ENCODE results near the gene MAPK6.
"Not testable (repeated sequence)": the region's sequence is repeated elsewhere in the genome, so short reads cannot be mapped to it uniquely, and the experiment has no call there.

Gene MAPK6

GRCh38 chr15:52042051-52042851, 23.2 kb downstream of the MAPK6 start:
- no peak for DNase-seq (ENCODE audit: low read depth, low spot score)

DNA sequence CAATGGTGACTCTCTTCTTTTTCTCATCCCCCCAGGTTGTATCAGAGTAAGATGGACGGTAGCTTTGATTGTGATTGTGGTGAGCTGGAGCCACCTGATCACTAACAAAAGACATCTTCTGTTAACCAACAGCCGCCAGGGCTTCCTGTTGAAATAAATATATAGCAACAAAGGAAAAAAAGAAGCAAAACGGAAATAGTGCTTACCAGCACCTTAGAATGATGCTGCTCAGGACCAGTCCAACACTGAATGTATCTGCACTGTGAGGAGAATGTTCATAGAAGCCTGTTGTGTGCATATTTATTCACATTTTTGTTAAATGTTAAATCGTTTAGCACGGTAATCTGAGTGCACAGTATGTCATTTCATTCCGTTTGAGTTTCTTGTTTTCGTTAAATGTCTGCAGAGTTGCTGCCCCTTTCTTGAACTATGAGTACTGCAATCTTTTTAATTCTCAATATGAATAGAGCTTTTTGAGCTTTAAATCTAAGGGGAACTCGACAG, 26.8 kb downstream of the MAPK6 start:
- not testable (repeated sequence) for DNase-seq (ENCODE audit: low read depth, low spot score)

DNA sequence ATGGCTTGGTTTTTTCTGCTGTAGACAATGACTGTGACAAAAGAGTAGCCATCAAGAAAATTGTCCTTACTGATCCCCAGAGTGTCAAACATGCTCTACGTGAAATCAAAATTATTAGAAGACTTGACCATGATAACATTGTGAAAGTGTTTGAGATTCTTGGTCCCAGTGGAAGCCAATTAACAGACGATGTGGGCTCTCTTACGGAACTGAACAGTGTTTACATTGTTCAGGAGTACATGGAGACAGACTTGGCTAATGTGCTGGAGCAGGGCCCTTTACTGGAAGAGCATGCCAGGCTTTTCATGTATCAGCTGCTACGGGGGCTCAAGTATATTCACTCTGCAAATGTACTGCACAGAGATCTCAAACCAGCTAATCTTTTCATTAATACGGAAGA, 27.5 kb downstream of the MAPK6 start:
- DNase-seq (ENCODE audit: low read depth, low spot score): not testable (repeated sequence)

DNA sequence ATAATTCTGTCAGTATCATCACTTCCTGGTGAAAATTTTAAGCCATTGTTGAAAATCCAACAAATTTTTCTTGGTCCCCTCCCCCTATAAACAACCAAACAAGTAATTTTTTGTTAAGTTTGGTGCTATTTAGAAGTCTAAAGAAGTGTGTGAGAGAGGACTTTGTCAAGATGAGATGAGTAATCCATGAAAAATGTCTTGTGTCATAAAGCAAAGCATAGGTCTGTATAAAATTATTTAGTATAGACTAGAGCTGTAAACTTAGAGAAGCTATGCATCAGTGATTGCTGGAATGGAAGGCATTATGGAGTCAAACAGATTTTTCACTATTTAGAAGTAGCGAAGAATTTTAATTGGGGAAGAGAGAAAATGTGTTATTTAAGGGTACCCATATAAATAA, 31.4 kb downstream of the MAPK6 start:
- no peak for DNase-seq (ENCODE audit: low read depth, low spot score)

DNA sequence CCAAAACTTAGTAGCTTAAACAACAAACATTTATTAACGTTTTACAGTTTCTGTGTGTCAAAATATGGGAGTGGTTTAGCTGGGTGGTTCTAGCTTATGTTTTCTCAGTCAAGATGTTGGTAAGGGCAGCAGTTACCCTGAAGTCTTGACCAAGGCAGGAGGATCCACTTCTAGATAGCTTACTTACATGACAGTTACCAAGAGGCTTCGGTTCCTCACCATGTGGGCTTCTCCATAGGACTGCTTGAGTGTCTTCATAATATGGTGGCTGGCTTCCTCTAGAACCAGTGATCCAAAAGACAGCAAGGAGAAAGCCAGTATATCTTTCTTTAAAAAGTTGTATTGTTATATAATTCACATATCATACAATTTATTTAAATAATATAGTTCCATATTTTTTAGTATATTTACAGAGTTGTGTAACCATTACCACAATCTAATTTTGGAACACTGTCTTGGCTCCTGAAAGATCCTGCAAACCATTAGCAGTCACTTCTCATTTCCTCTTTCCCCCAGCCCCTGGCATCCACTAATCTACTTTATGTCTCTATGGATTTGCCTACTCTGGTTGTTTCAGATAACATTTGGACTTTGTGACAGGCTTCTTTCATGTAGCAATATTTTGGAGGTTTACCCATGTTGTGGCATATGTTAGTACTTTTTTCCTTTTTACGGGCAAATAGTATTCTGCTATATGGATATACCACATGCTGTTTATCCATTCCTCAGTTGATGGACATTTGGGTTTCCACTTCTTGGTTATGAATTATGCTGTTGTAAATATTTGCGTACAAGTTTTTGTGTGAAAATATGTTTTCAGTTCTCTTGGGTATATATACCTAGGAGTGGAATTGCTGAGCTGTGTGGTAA, 33.3 kb downstream of the MAPK6 start:
- no peak for DNase-seq (ENCODE audit: low read depth, low spot score)

DNA sequence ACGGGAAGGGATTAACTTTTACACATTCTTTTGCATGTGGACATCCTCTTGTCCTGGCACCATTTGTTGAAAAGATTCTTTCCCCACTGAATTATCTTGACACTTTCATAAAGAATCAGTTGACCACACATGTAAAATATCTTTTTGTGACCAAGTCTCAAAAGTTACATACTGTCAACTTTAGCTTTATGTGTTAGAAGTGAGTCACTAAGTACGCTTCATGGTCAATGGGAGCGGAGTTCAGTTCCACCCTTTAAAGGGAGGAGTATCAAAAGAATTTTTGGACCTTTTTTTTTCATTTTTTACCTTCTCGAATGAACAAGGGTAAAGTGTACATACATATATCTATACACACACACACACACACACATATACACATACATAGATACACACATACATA, 35.4 kb downstream of the MAPK6 start:
- DNase-seq (ENCODE audit: low read depth, low spot score): no peak

DNA sequence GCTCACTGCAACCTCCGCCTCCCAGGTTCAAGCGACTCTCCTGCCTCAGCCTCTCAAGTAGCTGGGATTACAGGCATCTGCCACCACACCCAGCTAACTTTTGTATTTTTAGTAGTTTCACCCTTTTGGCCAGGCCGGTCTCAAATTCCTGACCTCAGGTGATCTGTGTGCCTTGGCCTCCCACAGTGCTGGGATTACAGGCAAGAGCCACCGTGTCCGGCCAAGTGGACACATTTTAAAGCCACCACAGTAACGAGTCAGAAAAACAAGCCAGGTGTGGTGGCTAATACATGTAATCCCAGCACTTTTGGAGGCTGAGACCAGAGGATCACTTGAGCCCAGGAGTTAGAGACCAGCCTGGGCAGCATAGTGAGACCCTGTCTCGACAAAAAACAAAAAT, 35.8 kb downstream of the MAPK6 start:
- DNase-seq (ENCODE audit: low read depth, low spot score): not testable (repeated sequence)

DNA sequence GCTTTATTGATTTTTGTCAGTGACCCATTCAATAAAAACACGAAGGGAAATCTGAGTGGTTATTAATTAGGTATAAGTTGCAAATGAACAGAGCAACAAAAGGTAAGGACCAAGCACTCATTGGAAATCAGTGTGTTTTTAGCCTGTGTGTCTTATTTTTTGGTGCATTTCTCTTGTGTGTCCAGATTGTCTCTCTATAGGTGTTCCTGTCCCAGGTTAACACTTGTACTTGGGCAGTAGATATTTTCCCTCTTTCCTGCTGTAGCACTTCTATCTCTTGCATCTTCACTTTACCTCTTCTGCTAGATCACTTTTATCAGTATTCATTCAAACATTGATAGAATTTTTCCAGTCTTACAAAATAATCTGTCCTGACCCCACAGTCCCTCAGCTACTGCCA, 37.0 kb downstream of the MAPK6 start:
- no peak for DNase-seq (ENCODE audit: low read depth, low spot score)

GRCh38 chr15:52056496-52056895, 37.5 kb downstream of the MAPK6 start:
- no peak for DNase-seq (ENCODE audit: low read depth, low spot score)

GRCh38 chr15:52057996-52058395, 39.0 kb downstream of the MAPK6 start:
- no peak for DNase-seq (ENCODE audit: low read depth, low spot score)

DNA sequence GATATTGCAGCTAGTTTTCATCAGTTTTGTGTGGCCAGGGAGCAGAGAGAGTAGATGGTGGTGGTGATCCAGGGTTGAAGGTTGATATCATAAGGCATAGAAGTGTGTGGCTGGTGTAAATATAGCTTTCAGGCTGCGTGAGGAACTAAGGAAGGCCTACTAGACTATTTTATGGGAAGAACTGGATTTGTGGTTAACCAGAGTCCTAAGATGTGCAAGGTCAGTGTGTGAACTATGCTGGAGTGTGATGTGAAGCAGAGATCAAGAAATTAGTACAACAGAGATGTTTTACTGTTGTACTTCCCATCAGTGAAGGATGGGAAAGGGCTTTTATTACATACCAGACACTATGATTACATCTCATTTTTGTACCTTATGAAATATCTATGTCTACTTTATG, 41.5 kb downstream of the MAPK6 start:
- no peak for DNase-seq (ENCODE audit: low read depth, low spot score)

- DNase-seq (ENCODE audit: low read depth, low spot score): no peak
Measured at GRCh38 chr15:52066842-52067544, 48.0 kb downstream of the MAPK6 start.

- no peak for DNase-seq (ENCODE audit: low read depth, low spot score)
Measured at GRCh38 chr15:52067545-52067926, 48.5 kb downstream of the MAPK6 start.

- DNase-seq (ENCODE audit: low read depth, low spot score): no peak
Measured at GRCh38 chr15:52068004-52068615, 49.1 kb downstream of the MAPK6 start.

DNA sequence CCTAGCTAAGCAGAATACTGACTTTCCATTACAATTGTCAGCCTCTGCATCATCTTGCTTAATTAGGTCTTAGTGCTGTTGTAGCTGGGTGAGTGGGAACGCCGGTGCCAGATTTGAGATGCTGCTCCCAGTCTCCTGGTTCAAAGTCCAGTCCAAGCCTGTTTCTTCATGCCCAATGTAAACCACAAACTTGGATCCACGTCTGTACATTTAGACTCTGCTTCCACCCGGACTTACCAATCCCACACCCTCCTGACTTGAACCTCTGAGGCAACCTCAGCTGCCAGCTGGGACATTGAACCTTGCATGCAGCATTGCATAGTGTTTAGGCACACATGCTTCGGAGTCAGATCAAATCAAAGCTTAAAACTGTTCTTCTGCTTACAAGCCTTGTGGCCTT, 50.5 kb downstream of the MAPK6 start:
- DNase-seq (ENCODE audit: low read depth, low spot score): no peak

- no peak for DNase-seq (ENCODE audit: low read depth, low spot score)
Measured at GRCh38 chr15:52071570-52071969, 52.6 kb downstream of the MAPK6 start.

- no peak for DNase-seq (ENCODE audit: low read depth, low spot score)
Measured at GRCh38 chr15:52076889-52077781, 58.1 kb downstream of the MAPK6 start.

GRCh38 chr15:52078197-52078875, 59.3 kb downstream of the MAPK6 start:
- DNase-seq (ENCODE audit: low read depth, low spot score): no peak

- no peak for DNase-seq (ENCODE audit: low read depth, low spot score)
Measured at GRCh38 chr15:52078876-52079700, 60.1 kb downstream of the MAPK6 start.
